GM19395 (cell line): ENCODE data around the gene RND1.

Experiments used
- ATAC-seq: cut with Tn5 transposase; IDR thresholded peaks from one replicate; pipeline ENCODE4 v1.9.1; 2021; ENCODE audit warnings: mild to moderate bottlenecking, moderate library complexity; ENCODE audit not compliant: unreplicated experiment

RND1 gene

GRCh38 chr12:48828841-48829575, 36.7 kb downstream of the RND1 start:
- no peak for ATAC-seq

- no peak for ATAC-seq
These were observed 37.4 kb downstream of the RND1 start for GRCh38 chr12:48828293-48828692.

DNA sequence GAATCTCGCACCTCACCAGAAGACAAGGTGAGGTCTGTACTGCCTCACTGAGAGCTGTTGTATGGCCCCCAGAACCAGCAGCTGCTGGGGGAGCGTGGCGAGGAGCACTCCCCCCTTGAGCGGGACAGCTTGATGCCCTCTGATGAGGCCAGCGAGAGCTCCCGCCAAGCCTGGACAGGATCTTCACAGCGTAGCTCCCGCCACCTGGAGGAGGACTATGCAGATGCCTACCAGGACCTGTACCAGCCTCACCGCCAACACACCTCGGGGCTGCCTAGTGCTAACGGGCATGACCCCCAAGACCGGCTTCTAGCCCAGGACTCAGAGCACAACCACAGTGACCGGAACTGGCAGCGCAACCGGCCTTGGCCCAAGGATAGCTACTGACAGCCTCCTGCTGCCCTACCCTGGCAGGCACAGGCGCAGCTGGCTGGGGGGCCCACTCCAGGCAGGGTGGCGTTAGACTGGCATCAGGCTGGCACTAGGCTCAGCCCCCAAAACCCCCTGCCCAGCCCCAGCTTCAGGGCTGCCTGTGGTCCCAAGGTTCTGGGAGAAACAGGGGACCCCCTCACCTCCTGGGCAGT, 38.1 kb downstream of the RND1 start:
- ATAC-seq: no peak

GRCh38 chr12:48827026-48827425, 38.6 kb downstream of the RND1 start:
- ATAC-seq: no peak

DNA sequence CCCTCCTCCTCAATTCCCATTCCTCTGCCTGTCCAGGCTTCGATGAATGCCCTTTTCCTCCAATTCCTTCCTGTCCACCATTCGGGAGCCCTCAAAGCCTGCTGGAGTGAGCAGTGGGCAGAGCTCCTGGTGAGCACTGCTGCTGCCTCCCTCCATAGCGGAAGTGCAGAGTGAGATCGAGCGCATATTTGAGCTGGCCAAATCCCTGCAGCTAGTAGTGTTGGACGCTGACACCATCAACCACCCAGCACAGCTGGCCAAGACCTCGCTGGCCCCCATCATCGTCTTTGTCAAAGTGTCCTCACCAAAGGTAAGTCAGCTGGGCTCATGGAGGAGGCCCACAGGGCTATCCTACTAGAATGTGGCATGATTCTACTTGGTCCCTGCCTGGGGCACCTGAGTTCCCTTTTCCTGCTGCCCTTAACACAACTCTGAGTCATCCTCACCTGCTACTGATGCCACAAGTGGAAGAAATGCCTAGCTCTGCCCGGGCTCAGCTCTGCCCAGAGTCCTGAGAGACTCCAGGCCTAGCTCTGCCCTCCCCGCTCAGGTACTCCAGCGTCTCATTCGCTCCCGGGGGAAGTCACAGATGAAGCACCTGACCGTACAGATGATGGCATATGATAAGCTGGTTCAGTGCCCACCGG, 39.3 kb downstream of the RND1 start:
- no peak for ATAC-seq

DNA sequence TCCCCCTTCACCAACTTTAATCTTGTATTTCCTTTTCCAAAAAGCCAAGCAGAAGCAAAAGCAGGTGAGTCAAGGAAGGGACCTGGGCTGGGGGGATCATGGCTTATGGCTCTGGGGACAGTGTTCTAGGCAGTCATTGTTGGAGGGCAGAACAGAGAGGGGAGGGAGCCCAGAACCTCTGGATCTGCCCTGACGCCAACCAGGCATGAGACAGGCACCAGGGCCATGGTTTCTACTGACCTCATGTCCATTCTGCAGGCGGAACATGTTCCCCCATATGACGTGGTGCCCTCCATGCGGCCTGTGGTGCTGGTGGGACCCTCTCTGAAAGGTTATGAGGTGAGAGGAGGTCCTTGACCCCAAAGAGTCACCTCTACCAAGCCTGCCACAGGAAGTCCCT, 40.8 kb downstream of the RND1 start:
- no peak for ATAC-seq

DNA sequence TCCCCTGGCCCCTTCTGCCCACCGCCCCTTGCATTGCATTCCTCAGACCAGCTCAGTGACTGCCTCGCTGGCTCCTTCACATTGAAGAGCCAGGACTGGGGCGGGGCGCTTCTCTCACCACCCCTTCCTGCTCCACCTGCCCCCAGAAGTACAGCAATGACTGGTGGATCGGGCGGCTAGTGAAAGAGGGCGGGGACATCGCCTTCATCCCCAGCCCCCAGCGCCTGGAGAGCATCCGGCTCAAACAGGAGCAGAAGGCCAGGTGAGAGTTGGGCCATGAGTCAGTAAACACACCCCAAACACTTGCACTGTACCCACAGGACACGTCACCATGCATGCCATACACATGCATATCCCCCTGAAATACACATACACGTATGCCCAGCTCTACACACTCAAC, 41.6 kb downstream of the RND1 start:
- ATAC-seq: no peak

DNA sequence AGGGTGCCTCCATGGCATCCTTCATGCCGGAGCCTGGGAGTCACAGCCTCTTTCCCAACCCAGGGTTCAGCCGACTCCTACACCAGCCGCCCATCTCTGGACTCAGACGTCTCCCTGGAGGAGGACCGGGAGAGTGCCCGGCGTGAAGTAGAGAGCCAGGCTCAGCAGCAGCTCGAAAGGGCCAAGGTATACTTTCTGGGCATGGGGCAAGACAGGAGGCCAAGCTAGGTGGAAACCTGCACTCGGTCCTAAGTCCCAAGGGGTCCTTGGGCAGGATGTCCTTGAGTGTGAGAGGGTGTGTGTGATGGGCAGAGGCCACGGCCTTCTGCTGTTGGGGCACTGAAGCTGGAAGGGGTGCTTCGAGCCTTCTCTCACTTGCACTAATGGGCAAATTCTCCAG, 42.4 kb downstream of the RND1 start:
- no peak for ATAC-seq

- ATAC-seq: no peak
These were observed 43.0 kb downstream of the RND1 start for GRCh38 chr12:48822711-48823110.

DNA sequence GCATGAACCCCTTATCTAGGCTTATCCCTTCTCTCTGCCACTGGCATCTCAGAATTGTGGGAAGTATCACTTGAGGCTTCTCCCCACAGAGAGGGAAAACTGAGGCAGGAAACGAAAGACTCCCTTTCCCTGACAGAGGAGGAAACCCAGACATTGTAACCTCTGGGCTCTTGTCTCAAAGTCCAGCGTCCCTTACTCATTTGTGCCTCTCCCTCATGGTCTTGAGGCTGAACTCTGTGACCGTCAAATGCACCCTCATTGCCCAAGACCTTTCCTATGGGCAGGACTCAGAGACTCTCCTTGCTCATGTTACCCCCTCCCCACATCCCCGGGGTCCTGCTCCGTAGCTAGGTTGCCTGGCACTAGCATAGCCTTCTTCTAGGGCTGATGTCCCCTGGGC, 43.5 kb downstream of the RND1 start:
- ATAC-seq: no peak

DNA sequence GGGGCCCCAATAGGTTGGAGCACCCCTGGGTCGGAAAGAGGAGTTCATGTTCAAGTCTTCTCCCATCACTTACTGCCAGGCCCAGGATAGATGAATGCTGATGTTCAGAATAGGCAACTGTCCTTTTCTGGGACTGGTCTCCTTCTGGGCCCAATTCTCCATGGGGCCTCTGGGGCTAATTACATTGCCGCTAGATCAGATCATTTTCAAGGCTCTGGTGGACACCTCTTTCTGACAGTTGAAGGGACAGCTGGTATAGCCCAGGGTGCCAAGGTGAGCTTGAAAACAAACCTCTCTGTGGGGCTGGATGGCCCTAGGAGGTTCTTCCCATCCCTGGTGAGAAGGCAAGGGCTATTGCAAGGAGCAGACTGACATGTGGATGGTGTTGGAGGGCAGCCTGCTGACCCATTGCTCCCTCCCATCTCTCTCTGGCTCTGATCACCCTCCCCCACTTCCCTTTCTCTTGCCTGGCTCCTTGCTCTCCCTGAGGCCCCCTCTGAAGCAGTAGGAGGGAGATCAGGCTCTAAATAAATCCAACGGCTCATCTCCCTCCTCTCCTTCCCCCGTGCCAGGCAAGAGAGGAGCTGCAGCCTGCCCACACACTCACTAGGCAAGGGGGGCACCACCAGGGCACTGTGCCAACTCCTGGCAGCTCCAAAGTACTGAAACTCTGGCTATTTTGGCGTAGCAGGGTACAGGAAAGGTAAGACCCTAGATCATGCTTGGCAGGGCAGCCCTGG, 45.5 kb downstream of the RND1 start:
- ATAC-seq: no peak

DNA sequence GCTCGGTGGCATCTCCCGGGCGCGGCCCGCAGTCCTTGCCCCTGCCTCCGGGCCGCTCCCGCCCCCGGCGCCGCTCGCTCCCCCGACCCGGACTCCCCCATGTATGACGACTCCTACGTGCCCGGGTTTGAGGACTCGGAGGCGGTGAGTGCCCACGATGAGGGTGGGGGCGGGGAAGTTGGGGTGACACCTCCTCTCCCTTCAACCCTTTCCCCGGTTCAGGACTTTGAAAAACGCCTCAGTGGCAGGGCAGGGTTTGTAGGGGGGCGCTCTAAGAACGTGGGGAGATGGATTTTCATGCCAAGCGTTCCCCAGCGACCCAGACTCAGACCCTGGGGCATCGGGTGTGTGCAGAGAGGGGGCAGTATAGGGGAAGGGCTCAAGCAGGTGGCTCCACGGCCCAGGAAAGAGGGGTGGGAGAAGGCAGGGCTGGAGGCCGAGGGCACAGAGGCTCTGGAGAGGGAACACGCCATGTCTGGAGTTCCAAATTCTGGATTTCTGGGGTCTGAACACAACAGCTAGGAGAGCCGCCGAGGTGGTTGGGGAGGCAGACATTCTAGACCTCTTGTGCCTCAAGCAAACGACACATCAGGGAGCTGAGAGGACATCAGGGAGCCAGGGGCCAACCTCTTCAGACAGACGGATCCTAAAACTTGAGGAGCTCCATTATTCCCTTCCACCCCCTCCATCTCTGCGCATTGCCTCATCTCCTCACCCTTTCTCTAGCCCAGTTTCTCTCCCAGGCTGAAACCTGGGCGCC, 46.7 kb downstream of the RND1 start:
- no peak for ATAC-seq

DNA sequence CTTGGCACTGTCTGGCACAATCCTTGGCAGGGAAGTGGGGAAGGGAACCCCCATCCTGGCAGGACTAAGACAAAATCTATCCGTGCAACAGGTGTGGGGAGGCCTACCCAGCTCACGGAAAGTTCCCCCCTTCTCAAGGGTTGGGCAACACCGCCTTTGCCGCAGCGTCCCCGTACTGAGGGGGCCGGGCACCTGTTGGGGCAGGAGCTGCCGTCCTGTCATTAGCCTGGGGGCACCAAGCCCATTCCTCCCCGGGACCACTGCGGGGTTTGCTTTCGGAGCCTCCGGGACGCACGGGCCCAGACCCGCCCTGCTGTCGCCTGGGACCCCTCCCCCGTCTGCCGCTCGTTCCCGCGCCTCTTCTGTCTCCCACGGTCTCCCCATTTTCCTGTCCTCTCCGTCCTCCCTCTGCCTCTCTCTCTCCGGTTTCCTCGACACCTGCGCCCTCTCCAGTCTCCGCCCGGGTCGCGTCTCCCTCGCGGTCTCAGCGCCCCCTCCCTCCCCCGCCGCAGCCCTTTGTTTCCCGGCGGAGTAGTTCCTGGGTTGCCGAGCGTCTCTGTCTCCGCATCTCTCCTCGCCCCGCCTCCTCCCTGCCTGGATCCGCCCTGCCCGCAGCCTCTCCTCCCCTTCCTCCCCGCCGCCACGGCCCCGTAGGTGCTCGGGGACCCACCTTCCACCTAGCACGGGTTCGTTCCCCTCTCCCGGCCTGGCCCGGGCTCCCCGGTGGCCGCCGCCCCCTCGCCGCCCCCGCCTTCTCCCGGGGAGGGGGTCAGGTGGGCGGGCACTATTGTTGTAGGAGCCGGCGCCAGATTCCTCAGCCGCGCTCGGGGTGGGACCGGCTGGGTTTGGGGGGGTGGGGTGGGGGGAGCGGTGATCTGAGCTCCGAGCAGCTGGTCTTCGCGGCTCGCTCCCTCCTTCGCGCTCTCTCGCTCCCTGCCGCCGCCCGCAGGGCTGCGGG, 47.5 kb downstream of the RND1 start, which contains the start of gene CACNB3:
TSS of gene CACNB3 (plus strand) at position 624 of the 958 bp plus-strand sequence. CDS start 434 bp downstream, outside the sequence.
- ATAC-seq: peak; percentile 37

GRCh38 chr12:48816143-48816854, 49.4 kb downstream of the RND1 start:
- ATAC-seq: no peak

DNA sequence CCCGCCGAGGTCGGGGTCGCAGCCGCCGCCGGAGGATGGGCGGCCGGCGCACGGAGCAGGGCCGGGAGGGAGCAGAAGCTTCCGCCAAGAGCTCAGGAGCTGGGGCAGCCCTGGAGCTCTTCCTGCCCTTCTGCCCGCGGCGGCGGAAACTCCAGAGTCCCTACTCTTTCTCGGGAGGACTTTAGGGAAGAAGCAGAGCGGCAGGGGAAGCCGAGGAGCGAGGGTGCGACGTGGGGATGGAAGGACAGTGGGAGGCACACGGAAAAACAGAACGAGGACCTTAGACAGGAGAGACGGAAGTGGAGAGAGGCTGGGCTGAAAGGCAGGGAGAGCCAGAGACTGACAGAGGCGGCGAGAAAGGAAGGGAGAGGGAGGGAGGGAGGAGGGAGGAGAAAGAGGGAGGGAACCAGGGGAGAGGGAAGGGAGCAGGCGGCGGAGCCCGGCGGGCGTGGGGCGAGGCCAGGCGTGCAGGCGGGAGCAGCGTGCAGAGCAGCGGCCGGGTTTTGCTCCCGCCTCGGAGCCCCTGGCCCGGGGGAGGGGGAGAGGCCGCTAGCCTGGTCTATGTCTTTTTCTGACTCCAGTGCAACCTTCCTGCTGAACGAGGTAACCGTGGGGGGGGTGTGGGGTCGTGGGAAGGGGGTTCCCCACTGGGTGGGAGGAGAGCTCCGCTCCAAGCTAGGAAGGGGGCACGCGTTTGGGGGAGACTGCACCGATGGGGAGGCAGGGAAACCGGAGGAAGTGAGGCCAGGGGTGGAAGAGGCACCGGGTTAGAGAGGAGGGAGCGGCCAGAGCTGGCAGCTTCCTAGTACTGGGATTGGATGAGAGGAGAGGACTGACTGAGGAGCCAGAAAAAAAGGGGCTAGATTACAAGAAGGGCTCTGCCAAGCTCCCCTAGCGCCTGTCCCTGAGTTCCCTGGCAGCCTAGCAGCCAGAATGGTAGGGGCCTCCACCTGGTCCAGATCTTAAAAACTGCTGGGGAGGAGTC, 50.3 kb downstream of the RND1 start:
- peak; percentile 29 for ATAC-seq

DNA sequence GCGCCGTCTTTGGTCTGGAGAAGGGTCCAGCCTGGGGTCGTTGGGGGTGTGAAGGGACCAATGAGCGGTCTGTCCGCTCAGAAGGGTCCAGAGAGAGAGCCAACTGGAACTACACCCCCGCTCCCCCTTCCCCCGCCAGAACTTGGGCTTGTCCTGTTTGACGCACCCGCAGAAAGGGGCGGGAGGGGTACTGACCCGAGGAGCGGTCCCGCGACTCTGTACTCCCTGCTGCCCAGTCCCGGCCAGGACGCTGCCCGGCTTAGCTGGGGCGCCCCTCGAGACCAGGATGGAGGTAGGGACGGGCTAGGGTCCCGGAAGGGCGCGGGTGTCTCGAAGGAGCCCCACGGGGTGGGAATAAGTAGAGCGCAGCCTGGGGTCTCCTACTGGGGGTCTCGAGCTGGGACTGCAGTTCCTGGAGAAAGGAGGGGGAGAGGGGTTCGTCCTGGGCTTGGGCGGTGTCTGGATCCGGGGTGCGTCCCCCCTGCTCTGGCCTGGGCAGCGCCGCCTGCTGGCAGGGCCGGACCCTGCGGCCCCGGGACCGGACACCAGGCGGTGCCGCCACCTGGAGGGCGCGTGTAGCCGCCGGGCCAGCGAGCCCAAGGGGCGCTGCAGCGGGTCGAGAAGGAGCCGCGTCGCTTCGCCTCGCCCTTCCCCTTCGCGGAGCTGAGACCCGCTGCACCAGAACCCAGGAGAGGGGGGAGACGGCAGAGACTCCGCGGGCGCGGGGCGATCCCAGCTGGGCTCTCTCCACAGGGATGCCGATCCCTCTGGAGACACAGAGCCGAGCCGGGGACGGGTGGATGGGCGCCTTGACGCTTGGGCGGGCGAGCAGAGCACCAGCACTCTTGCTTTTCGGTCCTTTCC, 51.2 kb downstream of the RND1 start:
- ATAC-seq: peak; percentile 68
